Hepatocyte (in vitro differentiated cells): ENCODE results near the gene EEFSEC. TPM values are rescaled to one million over a fixed set of nuclear protein-coding genes. Genes with fewer than 3 reads are reported as not detected.
A peak's percentile ranks its signal among the peaks of the same experiment; 100 is the strongest.

Source experiments
- DNase-seq: peaks from one replicate; pipeline ENCODE4 v3.0.0-alpha.2; 2016; ENCODE audit warnings: low spot score
- H2AFZ ChIP-seq: fragments of 200-600 bp; sonication (generic); 2 replicates; pipeline ENCODE4 v1.6.0; 2016; ENCODE audit warnings: antibody characterized with exemption, mild to moderate bottlenecking
- H3K27ac ChIP-seq: fragments of 200-600 bp; sonication (generic); 2 replicates; pipeline ENCODE4 v1.5.1; 2016; ENCODE audit warnings: mild to moderate bottlenecking
- H3K27me3 ChIP-seq: fragments of 200-600 bp; sonication (generic); 2 replicates; pipeline ENCODE4 v1.6.1; 2016
- H3K36me3 ChIP-seq: fragments of 200-600 bp; sonication (generic); replicated peaks from 2 replicates; pipeline ENCODE4 v1.5.1; 2016; ENCODE audit warnings: low read depth; ENCODE audit not compliant: insufficient read depth
- H3K4me1 ChIP-seq: fragments of 200-600 bp; sonication (generic); 2 replicates; pipeline ENCODE4 v1.5.1; 2016; ENCODE audit warnings: mild to moderate bottlenecking, moderate library complexity; ENCODE audit not compliant: insufficient read depth
- H3K4me2 ChIP-seq: fragments of 200-600 bp; sonication (generic); 2 replicates; pipeline ENCODE4 v1.6.0; 2016
- H3K4me3 ChIP-seq: fragments of 200-600 bp; sonication (generic); 2 replicates; pipeline ENCODE4 v1.5.1; 2016; ENCODE audit warnings: mild to moderate bottlenecking
- H3K79me2 ChIP-seq: fragments of 200-600 bp; sonication (generic); 2 replicates; pipeline ENCODE4 v1.6.0; 2017; ENCODE audit warnings: mild to moderate bottlenecking
- H3K9me2 ChIP-seq: fragments of 200-600 bp; sonication (generic); replicated peaks from 2 replicates; pipeline ENCODE4 v1.6.0; 2017; ENCODE audit warnings: mild to moderate bottlenecking; ENCODE audit not compliant: insufficient read depth
- H3K9me3 ChIP-seq: fragments of 200-600 bp; sonication (generic); 2 replicates; pipeline ENCODE4 v1.5.1; 2016; ENCODE audit warnings: low read depth, mild to moderate bottlenecking
- H4K20me1 ChIP-seq: fragments of 200-600 bp; sonication (generic); 2 replicates; pipeline ENCODE4 v1.6.0; 2016; ENCODE audit warnings: mild to moderate bottlenecking; ENCODE audit not compliant: insufficient read depth, poor library complexity, severe bottlenecking
- EZH2 ChIP-seq: fragments of 200-600 bp; sonication (generic); IDR thresholded peaks from 2 replicates; pipeline ENCODE4 v1.6.1; 2016; ENCODE audit warnings: antibody characterized with exemption, mild to moderate bottlenecking, borderline replicate concordance
- EZH2phosphoT487 ChIP-seq: fragments of 200-600 bp; sonication (generic); IDR thresholded peaks from one replicate; pipeline ENCODE4 v1.6.1; 2018; ENCODE audit warnings: antibody characterized with exemption, mild to moderate bottlenecking, low read depth, moderate library complexity; ENCODE audit not compliant: unreplicated experiment, severe bottlenecking
- WGBS: methylation state at CpG from one replicate; pipeline ENCODE4 v1.1.6; 2016; ENCODE audit warnings: low lambda C conversion rate; ENCODE audit errors: missing lambda C conversion rate; 5-methylcytosine and 5-hydroxymethylcytosine counted together
- polyA plus RNA-seq: library from polyadenylated mRNA; unstranded; fragments of >200 nt; fragmentation: Nextera tagmentation; extraction: Ambion mirVana; gene quantifications from 2 replicates; pipeline ENCODE4 v1.2.1, GENCODE V29; 2016
- total RNA-seq: library from RNA; depleted of rRNA; stranded (reverse); fragments of >200 nt; gene quantifications from 2 replicates; pipeline ENCODE4 v1.2.3, GENCODE V29; 2014
- TF ChIP-seq, protein P1 (sequence below): fragments of 200-600 bp; sonication (generic); IDR thresholded peaks from 2 replicates; pipeline ENCODE4 v1.5.1; 2016; ENCODE audit warnings: antibody characterized with exemption, mild to moderate bottlenecking; ENCODE audit not compliant: poor library complexity

The EEFSEC gene
- total and polyA plus RNA-seq, 2 experiments from 2014 or later: 9.8 to 17.5 TPM

DNA sequence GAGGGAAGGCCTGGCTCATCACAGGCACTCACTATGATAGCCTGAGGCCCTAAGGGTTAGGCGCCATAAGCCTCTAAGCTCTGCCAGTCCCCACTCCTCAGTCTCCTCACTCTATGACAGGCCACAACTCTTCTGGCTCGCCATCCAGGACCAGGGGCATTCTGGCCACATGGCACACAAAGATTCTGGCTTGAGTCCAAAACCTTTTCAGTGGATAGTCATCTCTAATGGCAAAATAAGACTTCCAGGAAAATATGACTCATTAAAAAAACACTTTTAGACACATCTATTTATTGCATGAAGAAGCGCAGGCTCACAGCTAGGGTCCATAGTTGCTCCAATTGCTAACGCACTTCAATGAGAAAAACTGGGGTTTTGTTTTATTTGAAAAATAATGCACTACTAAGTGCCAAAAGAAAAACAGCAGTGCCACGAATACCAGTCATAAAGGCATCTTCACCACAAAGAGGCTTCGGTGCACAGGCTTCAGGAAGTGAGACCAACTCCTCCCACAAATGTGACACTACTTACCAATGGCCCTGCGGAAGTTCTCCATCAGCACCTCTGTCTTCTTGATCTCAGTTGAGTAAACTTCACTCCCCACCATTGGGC, 40.8 kb upstream of the EEFSEC start:
- DNase-seq: peak; percentile 39
- no peaks in the 10 kb centered on the region for H4K20me1 ChIP-seq
- H3K27me3 ChIP-seq: no peaks in the 10 kb centered on the region
- H3K4me3 ChIP-seq: no peak overlapping the region
- no peak overlapping the region for H3K4me2 ChIP-seq
- no peak overlapping the region for H2AFZ ChIP-seq
- H3K36me3 ChIP-seq: no peaks in the 10 kb centered on the region
- peaks cover 4% of the 10 kb centered on the region for H3K79me2 ChIP-seq
- no peaks in the 10 kb centered on the region for H3K4me1 ChIP-seq
- H3K9me3 ChIP-seq: no peaks in the 10 kb centered on the region
- TF ChIP-seq EZH2phosphoT487 (no peak), EZH2 (no peak)
- TF ChIP-seq, protein P1, sequence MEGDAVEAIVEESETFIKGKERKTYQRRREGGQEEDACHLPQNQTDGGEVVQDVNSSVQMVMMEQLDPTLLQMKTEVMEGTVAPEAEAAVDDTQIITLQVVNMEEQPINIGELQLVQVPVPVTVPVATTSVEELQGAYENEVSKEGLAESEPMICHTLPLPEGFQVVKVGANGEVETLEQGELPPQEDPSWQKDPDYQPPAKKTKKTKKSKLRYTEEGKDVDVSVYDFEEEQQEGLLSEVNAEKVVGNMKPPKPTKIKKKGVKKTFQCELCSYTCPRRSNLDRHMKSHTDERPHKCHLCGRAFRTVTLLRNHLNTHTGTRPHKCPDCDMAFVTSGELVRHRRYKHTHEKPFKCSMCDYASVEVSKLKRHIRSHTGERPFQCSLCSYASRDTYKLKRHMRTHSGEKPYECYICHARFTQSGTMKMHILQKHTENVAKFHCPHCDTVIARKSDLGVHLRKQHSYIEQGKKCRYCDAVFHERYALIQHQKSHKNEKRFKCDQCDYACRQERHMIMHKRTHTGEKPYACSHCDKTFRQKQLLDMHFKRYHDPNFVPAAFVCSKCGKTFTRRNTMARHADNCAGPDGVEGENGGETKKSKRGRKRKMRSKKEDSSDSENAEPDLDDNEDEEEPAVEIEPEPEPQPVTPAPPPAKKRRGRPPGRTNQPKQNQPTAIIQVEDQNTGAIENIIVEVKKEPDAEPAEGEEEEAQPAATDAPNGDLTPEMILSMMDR: no peak
- no peaks in the 10 kb centered on the region for H3K9me2 ChIP-seq
- no peak overlapping the region for H3K27ac ChIP-seq
- WGBS: 88% methylated on average over 7 of the region's 7 CpGs

DNA sequence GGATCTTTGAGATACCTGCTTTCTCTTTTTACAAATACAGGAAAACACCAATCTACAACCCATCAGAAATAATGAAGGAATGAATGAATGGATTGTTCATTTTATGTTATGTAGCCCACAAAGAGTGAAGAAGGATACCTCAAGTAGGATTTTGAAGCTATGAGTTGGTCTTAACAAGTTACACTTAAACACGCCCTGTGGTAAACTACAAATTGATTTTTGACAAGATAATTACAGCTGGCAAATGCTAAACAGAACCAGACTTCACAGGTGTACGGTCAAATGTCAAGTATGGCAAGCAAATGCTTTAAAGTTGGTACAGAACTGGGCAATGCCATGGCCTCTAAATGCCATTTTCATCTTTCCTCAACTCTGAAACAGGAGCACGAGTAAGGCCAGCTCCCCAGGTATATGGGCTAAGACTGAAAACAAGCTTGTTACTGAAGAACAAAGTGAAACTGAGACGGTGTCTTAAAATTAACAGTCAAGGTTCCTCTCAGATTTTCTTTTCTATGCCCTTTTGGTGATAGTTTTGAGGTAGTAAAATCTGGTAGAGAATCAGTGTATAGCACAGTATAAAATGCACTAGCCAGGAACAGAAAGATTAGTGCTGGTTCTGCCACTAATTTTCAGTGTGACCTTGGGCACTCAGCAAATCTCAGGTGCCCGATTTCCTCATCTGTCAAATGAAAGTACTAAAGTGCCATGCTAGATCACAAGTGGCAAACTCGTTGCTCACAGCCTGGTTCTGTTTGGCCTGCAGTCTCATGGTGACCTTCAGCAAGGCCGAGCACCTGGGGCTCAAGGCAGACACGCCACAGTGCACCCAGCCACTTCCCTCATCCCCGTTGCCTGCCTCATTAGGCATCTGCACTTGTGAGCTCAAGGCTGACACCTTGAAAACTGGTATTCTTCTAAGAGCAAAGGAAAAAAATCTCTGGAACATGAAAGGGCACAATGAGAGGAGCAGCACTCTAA, 39.2 kb upstream of the EEFSEC start:
- Histone ChIP-seq H3K4me2 (no peak overlapping the region), H3K4me3 (no peak overlapping the region), H3K27me3 (no peaks in the 10 kb centered on the region), H4K20me1 (no peaks in the 10 kb centered on the region), H2AFZ (no peak overlapping the region), H3K9me3 (no peaks in the 10 kb centered on the region), H3K79me2 (peaks cover 6% of the 10 kb centered on the region), H3K27ac (no peak overlapping the region), H3K4me1 (no peaks in the 10 kb centered on the region), H3K9me2 (no peaks in the 10 kb centered on the region), H3K36me3 (no peaks in the 10 kb centered on the region)
- WGBS: 88% methylated on average over 9 of the region's 9 CpGs
- TF ChIP-seq, protein P1: no peak
- TF ChIP-seq EZH2phosphoT487: no peak
- no peak for TF ChIP-seq EZH2
- no peak for DNase-seq

DNA sequence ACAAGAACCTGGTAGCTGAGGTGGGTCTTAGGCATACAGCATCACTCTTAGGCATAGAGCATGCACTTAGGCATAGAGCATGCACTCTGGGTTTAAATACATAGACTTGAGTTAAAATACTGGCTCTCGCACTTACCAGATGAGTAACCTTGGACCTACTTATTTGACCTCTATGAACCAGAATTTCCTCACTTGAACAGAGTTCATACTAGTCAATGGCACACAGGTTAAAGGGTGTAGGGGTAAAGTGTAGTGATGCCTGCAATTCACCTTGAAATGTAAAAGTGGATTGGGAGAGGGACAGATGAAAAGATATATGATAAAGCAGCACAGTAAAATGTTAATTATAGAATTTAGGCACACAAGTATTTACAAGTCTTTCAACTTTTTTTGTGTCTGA, 31.3 kb upstream of the EEFSEC start:
- Histone ChIP-seq H3K27me3 (no peaks in the 10 kb centered on the region), H3K9me2 (no peaks in the 10 kb centered on the region), H3K4me2 (no peak overlapping the region), H3K27ac (no peak overlapping the region), H3K4me3 (no peak overlapping the region), H3K9me3 (no peaks in the 10 kb centered on the region), H3K36me3 (no peaks in the 10 kb centered on the region), H4K20me1 (no peaks in the 10 kb centered on the region), H3K4me1 (no peaks in the 10 kb centered on the region), H3K79me2 (peaks cover 17% of the 10 kb centered on the region), H2AFZ (no peak overlapping the region)
- WGBS: 88% methylated on average over 1 of the region's 1 CpG
- no peak for DNase-seq
- no peak for TF ChIP-seq EZH2phosphoT487
- TF ChIP-seq EZH2: no peak
- TF ChIP-seq, protein P1: no peak
